Panc1 (cell line): ENCODE measurements around the gene SORL1-AS1.

Experiments
- ATAC-seq: fragments of 200-7000 bp; cut with Tn5 transposase; 2 replicates; pipeline ENCODE4 v1.9.1; 2020; ENCODE audit warnings: mild to moderate bottlenecking, moderate library complexity
- BruUV-seq: library from RNA; stranded (reverse); fragments of 400-500 nt; replicated peaks from 2 replicates; lab custom pipeline; 2021; lab: Mats Ljungman, UMichigan
- CTCF ChIA-PET: fragments of 300-600 bp; sonication (Branson Sonifier 250); formaldehyde crosslinking; loops from one replicate; lab custom pipeline; 2022; ENCODE audit warnings: antibody characterized with exemption; lab: Charles Lee
- POLR2A ChIA-PET: fragments of 300-600 bp; sonication (Branson Sonifier 250); formaldehyde crosslinking; loops from one replicate; lab custom pipeline; 2022; ENCODE audit warnings: antibody characterized with exemption; lab: Charles Lee
- DNase-seq: peaks from one replicate; pipeline ENCODE4 v3.0.0-alpha.2; 2010; ENCODE audit warnings: low read depth, low spot score
- H3K27ac ChIP-seq: 2 replicates; pipeline ENCODE4 v1.5.1; 2011; ENCODE audit warnings: mild to moderate bottlenecking, low read length, inconsistent platforms
- H3K27me3 ChIP-seq: fragments of 200-500 bp; sonication (Bioruptor generic); 2 replicates; pipeline ENCODE4 v1.6.0; 2014; ENCODE audit warnings: low read length, inconsistent platforms; ENCODE audit not compliant: control insufficient read depth, insufficient read depth
- H3K36me3 ChIP-seq: fragments of 200-500 bp; sonication (Bioruptor generic); 2 replicates; pipeline ENCODE4 v1.5.1; 2014; ENCODE audit warnings: inconsistent platforms, mild to moderate bottlenecking, low read length, moderate library complexity; ENCODE audit not compliant: control insufficient read depth, insufficient read depth
- H3K4me1 ChIP-seq: 2 replicates; pipeline ENCODE4 v1.5.1; 2011; ENCODE audit warnings: inconsistent platforms, mild to moderate bottlenecking, low read length, moderate library complexity; ENCODE audit not compliant: control insufficient read depth, insufficient read depth
- H3K4me3 ChIP-seq, 2 experiments: 2 replicates each; pipeline ENCODE4 v1.5.1; 2011 to 2012; ENCODE audit warnings: low read depth in 2 of 2, low read length in 2 of 2, mild to moderate bottlenecking in 2 of 2, inconsistent platforms in 1 of 2, moderate library complexity in 1 of 2
- H3K9me3 ChIP-seq: fragments of 200-500 bp; sonication (Bioruptor generic); 2 replicates; pipeline ENCODE4 v1.5.1; 2014; ENCODE audit warnings: low read depth, mild to moderate bottlenecking, inconsistent platforms, low read length, moderate library complexity; ENCODE audit not compliant: control insufficient read depth, insufficient read depth
- POLR2AphosphoS5 ChIP-seq: IDR thresholded peaks from 2 replicates; pipeline ENCODE4 v1.6.1; 2012; ENCODE audit warnings: mild to moderate bottlenecking, low read depth, low read length, moderate library complexity
- SIN3A ChIP-seq: IDR thresholded peaks from 2 replicates; pipeline ENCODE4 v1.6.1; 2012; ENCODE audit warnings: low read depth, mild to moderate bottlenecking, low read length, moderate library complexity, borderline replicate concordance; ENCODE audit not compliant: insufficient read depth
- TCF7L2 ChIP-seq: IDR thresholded peaks from 2 replicates; pipeline ENCODE4 v1.6.1; 2011; ENCODE audit warnings: mild to moderate bottlenecking, low read depth, low read length, inconsistent platforms
- in situ Hi-C: cut with HindIII; loops from 2 replicates; pipeline ENCODE4 v1.10.0; 2016; ENCODE audit warnings: low sequenced_read_pairs, low pct_unique_long_range_greater_than_20kb
- intact Hi-C: fragments of 100-400 bp; cut with micrococcal nuclease; formaldehyde crosslinking; loops from one replicate; pipeline ENCODE4 v1.10.0; 2022; ENCODE audit not compliant: unreplicated experiment
- TF ChIP-seq, protein P1 (sequence below): fragments of 450-650 bp; IDR thresholded peaks from 2 replicates; pipeline ENCODE4 v1.5.1; 2017; ENCODE audit warnings: mild to moderate bottlenecking
- TF ChIP-seq, protein P2 (sequence below), 2 experiments: IDR thresholded peaks; 2 replicates each; pipeline ENCODE4 v1.6.1; 2011 to 2012; ENCODE audit warnings: low read depth in 2 of 2, control low read depth in 1 of 2, low read length in 1 of 2, mild to moderate bottlenecking in 1 of 2, moderate library complexity in 1 of 2; ENCODE audit not compliant: insufficient read depth in 1 of 2

Gene SORL1-AS1

DNA sequence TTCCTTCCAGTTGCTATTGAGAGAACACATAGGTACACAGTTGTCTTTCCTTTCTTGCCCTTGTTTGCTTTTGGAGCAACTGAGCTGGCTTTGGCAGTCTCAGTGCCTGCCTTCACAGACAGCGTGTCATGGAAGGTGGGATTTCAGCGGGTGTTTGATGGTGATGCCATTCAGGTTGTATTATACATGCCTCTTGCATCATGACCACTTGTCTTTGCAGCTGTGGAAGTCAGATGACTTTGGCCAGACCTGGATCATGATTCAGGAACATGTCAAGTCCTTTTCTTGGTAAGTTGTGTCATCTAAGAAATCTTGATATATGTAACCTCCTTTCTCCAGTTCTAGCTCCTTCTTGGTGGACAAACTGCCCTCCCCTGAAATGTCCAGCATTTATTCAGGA, 37.1 kb upstream of the SORL1-AS1 start:
- CTCF ChIA-PET: no interaction called here
- no peak overlapping the region for H3K27ac ChIP-seq

DNA sequence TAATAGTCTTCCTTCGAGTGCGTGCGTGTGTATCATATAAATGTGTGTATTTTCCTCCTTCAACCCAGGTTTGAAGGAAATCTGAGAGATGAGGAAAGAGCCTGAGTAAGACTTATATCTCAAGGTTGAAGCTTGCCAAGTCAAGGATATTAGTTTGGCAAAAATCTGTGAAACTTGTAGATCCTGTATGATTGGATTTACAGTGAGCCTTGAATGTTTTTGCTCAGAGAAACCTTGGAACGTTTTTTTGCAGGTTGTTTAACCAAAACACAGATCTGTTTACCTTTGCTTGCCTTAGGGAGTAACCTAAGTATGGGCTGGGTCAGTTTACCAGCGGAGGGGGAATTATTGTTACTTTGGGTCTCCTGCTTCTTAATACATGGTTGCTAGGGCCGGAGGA, 35.9 kb upstream of the SORL1-AS1 start:
- intact Hi-C loops (no loop called here), in situ Hi-C loops (no loop called here)
- POLR2A ChIA-PET: no interaction called here
- H3K36me3 ChIP-seq: no peaks in the 10 kb centered on the region
- CTCF ChIA-PET: no interaction called here
- DNase-seq: no peak
- no peaks in the 10 kb centered on the region for H3K9me3 ChIP-seq
- no peak overlapping the region for H3K4me3 ChIP-seq
- BruUV-seq: no TSS peak
- TF ChIP-seq, protein P1, sequence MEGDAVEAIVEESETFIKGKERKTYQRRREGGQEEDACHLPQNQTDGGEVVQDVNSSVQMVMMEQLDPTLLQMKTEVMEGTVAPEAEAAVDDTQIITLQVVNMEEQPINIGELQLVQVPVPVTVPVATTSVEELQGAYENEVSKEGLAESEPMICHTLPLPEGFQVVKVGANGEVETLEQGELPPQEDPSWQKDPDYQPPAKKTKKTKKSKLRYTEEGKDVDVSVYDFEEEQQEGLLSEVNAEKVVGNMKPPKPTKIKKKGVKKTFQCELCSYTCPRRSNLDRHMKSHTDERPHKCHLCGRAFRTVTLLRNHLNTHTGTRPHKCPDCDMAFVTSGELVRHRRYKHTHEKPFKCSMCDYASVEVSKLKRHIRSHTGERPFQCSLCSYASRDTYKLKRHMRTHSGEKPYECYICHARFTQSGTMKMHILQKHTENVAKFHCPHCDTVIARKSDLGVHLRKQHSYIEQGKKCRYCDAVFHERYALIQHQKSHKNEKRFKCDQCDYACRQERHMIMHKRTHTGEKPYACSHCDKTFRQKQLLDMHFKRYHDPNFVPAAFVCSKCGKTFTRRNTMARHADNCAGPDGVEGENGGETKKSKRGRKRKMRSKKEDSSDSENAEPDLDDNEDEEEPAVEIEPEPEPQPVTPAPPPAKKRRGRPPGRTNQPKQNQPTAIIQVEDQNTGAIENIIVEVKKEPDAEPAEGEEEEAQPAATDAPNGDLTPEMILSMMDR: no peak
- TF ChIP-seq SIN3A: no peak
- TF ChIP-seq POLR2AphosphoS5: no peak
- TF ChIP-seq TCF7L2: no peak
- TF ChIP-seq, protein P2, sequence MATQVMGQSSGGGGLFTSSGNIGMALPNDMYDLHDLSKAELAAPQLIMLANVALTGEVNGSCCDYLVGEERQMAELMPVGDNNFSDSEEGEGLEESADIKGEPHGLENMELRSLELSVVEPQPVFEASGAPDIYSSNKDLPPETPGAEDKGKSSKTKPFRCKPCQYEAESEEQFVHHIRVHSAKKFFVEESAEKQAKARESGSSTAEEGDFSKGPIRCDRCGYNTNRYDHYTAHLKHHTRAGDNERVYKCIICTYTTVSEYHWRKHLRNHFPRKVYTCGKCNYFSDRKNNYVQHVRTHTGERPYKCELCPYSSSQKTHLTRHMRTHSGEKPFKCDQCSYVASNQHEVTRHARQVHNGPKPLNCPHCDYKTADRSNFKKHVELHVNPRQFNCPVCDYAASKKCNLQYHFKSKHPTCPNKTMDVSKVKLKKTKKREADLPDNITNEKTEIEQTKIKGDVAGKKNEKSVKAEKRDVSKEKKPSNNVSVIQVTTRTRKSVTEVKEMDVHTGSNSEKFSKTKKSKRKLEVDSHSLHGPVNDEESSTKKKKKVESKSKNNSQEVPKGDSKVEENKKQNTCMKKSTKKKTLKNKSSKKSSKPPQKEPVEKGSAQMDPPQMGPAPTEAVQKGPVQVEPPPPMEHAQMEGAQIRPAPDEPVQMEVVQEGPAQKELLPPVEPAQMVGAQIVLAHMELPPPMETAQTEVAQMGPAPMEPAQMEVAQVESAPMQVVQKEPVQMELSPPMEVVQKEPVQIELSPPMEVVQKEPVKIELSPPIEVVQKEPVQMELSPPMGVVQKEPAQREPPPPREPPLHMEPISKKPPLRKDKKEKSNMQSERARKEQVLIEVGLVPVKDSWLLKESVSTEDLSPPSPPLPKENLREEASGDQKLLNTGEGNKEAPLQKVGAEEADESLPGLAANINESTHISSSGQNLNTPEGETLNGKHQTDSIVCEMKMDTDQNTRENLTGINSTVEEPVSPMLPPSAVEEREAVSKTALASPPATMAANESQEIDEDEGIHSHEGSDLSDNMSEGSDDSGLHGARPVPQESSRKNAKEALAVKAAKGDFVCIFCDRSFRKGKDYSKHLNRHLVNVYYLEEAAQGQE (IDR thresholded peaks at IDR 0.05; ENCODE audit: insufficient read depth in 1 of 2, low read depth in 2 of 2, low read length in 1 of 2): no peak
- no peak for ATAC-seq
- H3K4me1 ChIP-seq: no peaks in the 10 kb centered on the region
- no peaks in the 10 kb centered on the region for H3K27me3 ChIP-seq
- H3K27ac ChIP-seq: no peak overlapping the region

More for the DNA sequence above, 37.1 kb upstream of the SORL1-AS1 start:
- H3K9me3 ChIP-seq: no peaks in the 10 kb centered on the region
- no peak overlapping the region for H3K4me3 ChIP-seq
- intact Hi-C loops (no loop called here), in situ Hi-C loops (no loop called here)
- H3K36me3 ChIP-seq: no peaks in the 10 kb centered on the region
- ATAC-seq (no peak), DNase-seq (no peak)
- TF ChIP-seq SIN3A (no peak), TCF7L2 (no peak), POLR2AphosphoS5 (no peak)
- TF ChIP-seq, protein P1: no peak
- TF ChIP-seq, protein P2 (IDR thresholded peaks at IDR 0.05; ENCODE audit: insufficient read depth in 1 of 2, low read depth in 2 of 2, low read length in 1 of 2): no peak
- no peaks in the 10 kb centered on the region for H3K4me1 ChIP-seq
- POLR2A ChIA-PET: no interaction called here
- no TSS peak for BruUV-seq
- H3K27me3 ChIP-seq: no peaks in the 10 kb centered on the region
